ENCODE results near the gene PIK3C2G.

DNA sequence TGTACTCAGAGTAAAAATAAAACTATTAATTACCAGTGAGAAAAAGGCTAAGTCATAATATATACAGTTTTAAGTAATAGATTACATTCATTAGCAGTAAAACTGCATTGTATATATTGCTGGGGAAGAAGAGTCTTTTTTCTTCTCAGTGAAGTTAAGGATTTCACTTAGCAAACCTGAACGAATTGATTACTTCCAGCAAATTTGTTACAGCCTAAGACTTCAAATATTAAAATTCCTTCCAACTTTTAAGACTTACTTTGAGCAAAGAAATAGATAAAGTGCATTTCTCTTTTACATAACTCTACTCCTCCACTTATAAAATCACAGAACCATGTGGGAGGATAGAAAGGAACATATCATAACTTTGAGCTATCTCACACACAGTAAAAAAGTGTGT is 43.3 kb downstream of the PIK3C2G start:
- TF ChIP-seq, protein P1, sequence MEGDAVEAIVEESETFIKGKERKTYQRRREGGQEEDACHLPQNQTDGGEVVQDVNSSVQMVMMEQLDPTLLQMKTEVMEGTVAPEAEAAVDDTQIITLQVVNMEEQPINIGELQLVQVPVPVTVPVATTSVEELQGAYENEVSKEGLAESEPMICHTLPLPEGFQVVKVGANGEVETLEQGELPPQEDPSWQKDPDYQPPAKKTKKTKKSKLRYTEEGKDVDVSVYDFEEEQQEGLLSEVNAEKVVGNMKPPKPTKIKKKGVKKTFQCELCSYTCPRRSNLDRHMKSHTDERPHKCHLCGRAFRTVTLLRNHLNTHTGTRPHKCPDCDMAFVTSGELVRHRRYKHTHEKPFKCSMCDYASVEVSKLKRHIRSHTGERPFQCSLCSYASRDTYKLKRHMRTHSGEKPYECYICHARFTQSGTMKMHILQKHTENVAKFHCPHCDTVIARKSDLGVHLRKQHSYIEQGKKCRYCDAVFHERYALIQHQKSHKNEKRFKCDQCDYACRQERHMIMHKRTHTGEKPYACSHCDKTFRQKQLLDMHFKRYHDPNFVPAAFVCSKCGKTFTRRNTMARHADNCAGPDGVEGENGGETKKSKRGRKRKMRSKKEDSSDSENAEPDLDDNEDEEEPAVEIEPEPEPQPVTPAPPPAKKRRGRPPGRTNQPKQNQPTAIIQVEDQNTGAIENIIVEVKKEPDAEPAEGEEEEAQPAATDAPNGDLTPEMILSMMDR (IDR thresholded peaks at IDR 0.05): no peak
- TF ChIP-seq POLR2A (IDR thresholded peaks at IDR 0.05): no peak

All from testis (tissue), 2 donors.